ENCODE results near the gene GTPBP1.

The GTPBP1 gene

GRCh38 chr22:38741166-38741565 lies 35.4 kb downstream of the GTPBP1 start:
- no peak for DNase-seq (ENCODE audit: low spot score)

- no peak for DNase-seq (ENCODE audit: low spot score)
Measured at GRCh38 chr22:38741576-38741975, 35.8 kb downstream of the GTPBP1 start.

- no peak for DNase-seq (ENCODE audit: low spot score)
Measured at GRCh38 chr22:38742176-38742942, 36.6 kb downstream of the GTPBP1 start.

GRCh38 chr22:38744981-38745380 lies 39.2 kb downstream of the GTPBP1 start:
- no peak for DNase-seq (ENCODE audit: low spot score)

- DNase-seq (ENCODE audit: low spot score) = no peak
Measured at GRCh38 chr22:38745676-38746460, 40.1 kb downstream of the GTPBP1 start.

GRCh38 chr22:38748487-38749136 lies 42.9 kb downstream of the GTPBP1 start:
- no peak for DNase-seq (ENCODE audit: low spot score)

GRCh38 chr22:38750104-38750503 lies 44.4 kb downstream of the GTPBP1 start:
- no peak for DNase-seq (ENCODE audit: low spot score)

- no peak for DNase-seq (ENCODE audit: low spot score)
Measured at GRCh38 chr22:38750638-38751037, 44.9 kb downstream of the GTPBP1 start.

GRCh38 chr22:38751066-38751421 lies 45.3 kb downstream of the GTPBP1 start:
- DNase-seq (ENCODE audit: low spot score) = no peak

- no peak for DNase-seq (ENCODE audit: low spot score)
Measured at GRCh38 chr22:38751422-38752346, 45.9 kb downstream of the GTPBP1 start.

GRCh38 chr22:38753948-38754750 lies 48.4 kb downstream of the GTPBP1 start:
- no peak for DNase-seq (ENCODE audit: low spot score)

- no peak for DNase-seq (ENCODE audit: low spot score)
Measured at GRCh38 chr22:38754751-38755154, 49.0 kb downstream of the GTPBP1 start.

- peak; percentile 86 for DNase-seq (ENCODE audit: low spot score)
Measured at GRCh38 chr22:38755155-38755910, 49.6 kb downstream of the GTPBP1 start.

- peak; percentile 95 for DNase-seq (ENCODE audit: low spot score)
Measured at GRCh38 chr22:38755911-38756532, 50.3 kb downstream of the GTPBP1 start, which contains the start of gene SUN2. Gene SUN2 (minus strand): TSS chr22:38755998. CDS start chr22:38752628, 3,370 bp downstream.

GRCh38 chr22:38756711-38757463 lies 51.1 kb downstream of the GTPBP1 start:
- no peak for DNase-seq (ENCODE audit: low spot score)

- no peak for DNase-seq (ENCODE audit: low spot score)
Measured at GRCh38 chr22:38757464-38757757, 51.7 kb downstream of the GTPBP1 start.

- no peak for DNase-seq (ENCODE audit: low spot score)
Measured at GRCh38 chr22:38758276-38758945, 52.7 kb downstream of the GTPBP1 start.

GRCh38 chr22:38759005-38759404 lies 53.3 kb downstream of the GTPBP1 start:
- DNase-seq (ENCODE audit: low spot score) = no peak

All from putamen (tissue), 1 donor.